ENCODE data around the gene RERE.

The RERE gene

GRCh38 chr1:8817412-8818324, at the start of gene RERE:
Gene RERE, minus strand, starts transcription at chr1:8817640.
- TF ChIP-seq NFIC (IDR thresholded peaks at IDR 0.05) (no peak), CREB1 (IDR thresholded peaks at IDR 0.05; ENCODE audit: low read depth) (peak; percentile 73), EGR1 (IDR thresholded peaks at IDR 0.05) (peak; percentile 77), ZBTB7A (IDR thresholded peaks at IDR 0.05; ENCODE audit: low read depth) (peak; percentile 81), TEAD4 (IDR thresholded peaks at IDR 0.05) (no peak), TAF1 (IDR thresholded peaks at IDR 0.05; ENCODE audit: low read depth) (peak; percentile 87), YY1 (IDR thresholded peaks at IDR 0.05; ENCODE audit: low read depth) (peak; percentile 75), RAD21 (IDR thresholded peaks at IDR 0.05; ENCODE audit: low read depth) (no peak)
- TF ChIP-seq, protein P1, sequence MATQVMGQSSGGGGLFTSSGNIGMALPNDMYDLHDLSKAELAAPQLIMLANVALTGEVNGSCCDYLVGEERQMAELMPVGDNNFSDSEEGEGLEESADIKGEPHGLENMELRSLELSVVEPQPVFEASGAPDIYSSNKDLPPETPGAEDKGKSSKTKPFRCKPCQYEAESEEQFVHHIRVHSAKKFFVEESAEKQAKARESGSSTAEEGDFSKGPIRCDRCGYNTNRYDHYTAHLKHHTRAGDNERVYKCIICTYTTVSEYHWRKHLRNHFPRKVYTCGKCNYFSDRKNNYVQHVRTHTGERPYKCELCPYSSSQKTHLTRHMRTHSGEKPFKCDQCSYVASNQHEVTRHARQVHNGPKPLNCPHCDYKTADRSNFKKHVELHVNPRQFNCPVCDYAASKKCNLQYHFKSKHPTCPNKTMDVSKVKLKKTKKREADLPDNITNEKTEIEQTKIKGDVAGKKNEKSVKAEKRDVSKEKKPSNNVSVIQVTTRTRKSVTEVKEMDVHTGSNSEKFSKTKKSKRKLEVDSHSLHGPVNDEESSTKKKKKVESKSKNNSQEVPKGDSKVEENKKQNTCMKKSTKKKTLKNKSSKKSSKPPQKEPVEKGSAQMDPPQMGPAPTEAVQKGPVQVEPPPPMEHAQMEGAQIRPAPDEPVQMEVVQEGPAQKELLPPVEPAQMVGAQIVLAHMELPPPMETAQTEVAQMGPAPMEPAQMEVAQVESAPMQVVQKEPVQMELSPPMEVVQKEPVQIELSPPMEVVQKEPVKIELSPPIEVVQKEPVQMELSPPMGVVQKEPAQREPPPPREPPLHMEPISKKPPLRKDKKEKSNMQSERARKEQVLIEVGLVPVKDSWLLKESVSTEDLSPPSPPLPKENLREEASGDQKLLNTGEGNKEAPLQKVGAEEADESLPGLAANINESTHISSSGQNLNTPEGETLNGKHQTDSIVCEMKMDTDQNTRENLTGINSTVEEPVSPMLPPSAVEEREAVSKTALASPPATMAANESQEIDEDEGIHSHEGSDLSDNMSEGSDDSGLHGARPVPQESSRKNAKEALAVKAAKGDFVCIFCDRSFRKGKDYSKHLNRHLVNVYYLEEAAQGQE (IDR thresholded peaks at IDR 0.05; ENCODE audit: low read depth), result no peak
- TF ChIP-seq, protein P2, sequence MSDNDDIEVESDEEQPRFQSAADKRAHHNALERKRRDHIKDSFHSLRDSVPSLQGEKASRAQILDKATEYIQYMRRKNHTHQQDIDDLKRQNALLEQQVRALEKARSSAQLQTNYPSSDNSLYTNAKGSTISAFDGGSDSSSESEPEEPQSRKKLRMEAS (IDR thresholded peaks at IDR 0.05), result peak; percentile 25

DNA sequence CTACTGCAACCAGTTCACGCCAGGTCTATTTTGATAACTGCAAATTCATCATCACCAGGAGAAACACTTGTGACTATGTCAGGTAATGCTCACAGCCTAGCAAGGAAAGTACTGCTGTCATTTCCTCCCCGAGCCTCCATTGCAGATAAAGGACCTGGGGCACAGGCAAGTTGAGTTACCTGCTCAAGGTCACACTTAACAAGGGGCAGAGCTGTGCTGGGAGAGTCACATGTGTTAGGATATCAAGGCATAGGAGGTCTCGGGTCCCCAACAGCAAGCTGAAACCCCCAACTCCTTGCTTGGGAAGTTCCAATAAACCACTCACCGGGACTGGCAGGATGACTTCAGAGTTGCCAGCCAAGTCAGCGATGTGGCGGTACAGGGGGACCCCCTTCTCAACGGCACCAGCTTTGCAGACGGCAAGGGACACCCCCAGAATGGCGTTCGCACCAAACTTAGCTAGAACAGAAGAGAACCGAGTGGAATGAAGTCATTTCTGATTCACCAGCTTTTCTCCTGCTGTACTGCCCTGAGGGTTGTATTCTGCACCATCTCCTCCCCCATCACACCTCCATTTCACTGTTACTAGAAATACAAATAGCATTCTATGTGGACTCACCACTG, 49.5 kb upstream of the RERE start:
- TF ChIP-seq RAD21 (IDR thresholded peaks at IDR 0.05; ENCODE audit: low read depth) (no peak), YY1 (IDR thresholded peaks at IDR 0.05; ENCODE audit: low read depth) (no peak), ZBTB7A (IDR thresholded peaks at IDR 0.05; ENCODE audit: low read depth) (no peak), TCF12 (IDR thresholded peaks at IDR 0.05; ENCODE audit: low read depth) (no peak), CEBPB (IDR thresholded peaks at IDR 0.05) (no peak), TEAD4 (IDR thresholded peaks at IDR 0.05) (no peak), EP300 (IDR thresholded peaks at IDR 0.05; ENCODE audit: borderline replicate concordance) (no peak), FOXM1 (IDR thresholded peaks at IDR 0.05; ENCODE audit: borderline replicate concordance, low read depth) (no peak), TAF1 (IDR thresholded peaks at IDR 0.05; ENCODE audit: low read depth) (no peak), EGR1 (IDR thresholded peaks at IDR 0.05) (no peak), USF1 (IDR thresholded peaks at IDR 0.05) (no peak), NFIC (IDR thresholded peaks at IDR 0.05) (no peak), CREB1 (IDR thresholded peaks at IDR 0.05; ENCODE audit: low read depth) (no peak)
- TF ChIP-seq, protein P2 (IDR thresholded peaks at IDR 0.05), result no peak
- TF ChIP-seq, protein P1 (IDR thresholded peaks at IDR 0.05; ENCODE audit: low read depth), result no peak

GRCh38 chr1:8866173-8866791, 48.8 kb upstream of the RERE start:
- no peak for TF ChIP-seq RAD21 (IDR thresholded peaks at IDR 0.05; ENCODE audit: low read depth)
- no peak for TF ChIP-seq YY1 (IDR thresholded peaks at IDR 0.05; ENCODE audit: low read depth)
- TF ChIP-seq NFIC (IDR thresholded peaks at IDR 0.05), result no peak
- TF ChIP-seq ZBTB7A (IDR thresholded peaks at IDR 0.05; ENCODE audit: low read depth), result no peak
- no peak for TF ChIP-seq EP300 (IDR thresholded peaks at IDR 0.05; ENCODE audit: borderline replicate concordance)
- no peak for TF ChIP-seq FOXM1 (IDR thresholded peaks at IDR 0.05; ENCODE audit: borderline replicate concordance, low read depth)
- TF ChIP-seq CREB1 (IDR thresholded peaks at IDR 0.05; ENCODE audit: low read depth), result no peak

DNA sequence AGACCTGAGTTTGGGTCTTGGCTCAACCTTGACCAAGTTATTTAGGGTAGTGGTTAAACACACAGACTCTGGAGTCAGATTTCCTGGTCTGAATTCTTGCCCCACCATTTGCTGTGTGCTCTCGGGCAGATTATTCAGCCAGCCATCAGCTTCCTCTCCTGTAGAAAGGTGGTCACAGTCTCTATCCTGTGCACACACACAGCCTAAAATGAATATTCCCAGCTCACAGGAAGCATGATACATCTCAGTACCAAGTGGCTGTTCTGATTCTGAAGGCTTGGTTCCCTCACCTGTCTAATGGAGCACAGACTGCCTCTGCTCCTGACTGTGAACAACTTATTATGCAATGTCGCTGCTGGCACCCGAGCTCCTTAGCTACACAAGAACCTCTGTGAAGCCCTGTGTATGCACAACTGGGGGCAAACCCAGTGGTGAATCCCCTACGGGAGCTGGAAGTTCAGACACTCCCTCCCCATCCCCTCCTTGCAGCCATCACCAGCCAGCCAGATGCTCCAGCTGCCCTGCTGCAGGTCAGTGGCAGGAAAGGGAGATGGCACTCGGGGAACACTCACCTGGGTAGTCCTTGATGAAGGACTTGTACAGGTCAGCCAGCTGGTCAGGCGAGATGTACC, 47.4 kb upstream of the RERE start:
- TF ChIP-seq ZBTB7A (IDR thresholded peaks at IDR 0.05; ENCODE audit: low read depth) (no peak), TAF1 (IDR thresholded peaks at IDR 0.05; ENCODE audit: low read depth) (no peak), EGR1 (IDR thresholded peaks at IDR 0.05) (no peak), YY1 (IDR thresholded peaks at IDR 0.05; ENCODE audit: low read depth) (no peak), CEBPB (IDR thresholded peaks at IDR 0.05) (no peak), NFIC (IDR thresholded peaks at IDR 0.05) (no peak), TEAD4 (IDR thresholded peaks at IDR 0.05) (no peak), USF1 (IDR thresholded peaks at IDR 0.05) (no peak), CREB1 (IDR thresholded peaks at IDR 0.05; ENCODE audit: low read depth) (no peak)
- TF ChIP-seq, protein P1 (IDR thresholded peaks at IDR 0.05; ENCODE audit: low read depth), result no peak
- TF ChIP-seq, protein P2 (IDR thresholded peaks at IDR 0.05), result no peak

Measured in Ishikawa (cell line).